ENCODE results near the gene DPEP1.

DPEP1 gene

GRCh38 chr16:89599451-89599858 is 14.0 kb upstream of the DPEP1 start:
- DNase-seq (ENCODE audit: low read depth) = no peak

DNA sequence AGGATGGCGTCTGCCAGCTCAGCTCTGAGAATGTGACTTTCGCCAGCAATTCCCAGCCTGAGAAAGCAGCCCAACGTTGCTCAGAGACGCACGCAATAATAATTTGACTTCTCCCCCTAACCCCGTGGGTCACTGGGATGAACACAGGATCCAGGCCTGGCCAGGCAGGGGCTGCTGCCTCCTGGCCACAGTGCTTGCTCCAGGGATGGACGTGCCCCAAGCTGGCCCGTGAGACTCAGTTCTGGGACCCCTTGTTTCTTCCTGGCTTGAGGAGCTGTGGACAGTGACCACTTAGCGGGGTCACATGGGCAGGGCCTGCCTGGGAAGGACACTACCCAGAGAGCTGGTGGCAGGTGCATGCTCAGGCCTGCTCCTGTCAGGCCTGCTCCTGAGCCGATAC is 13.5 kb upstream of the DPEP1 start:
- no peak for DNase-seq (ENCODE audit: low read depth)

DNA sequence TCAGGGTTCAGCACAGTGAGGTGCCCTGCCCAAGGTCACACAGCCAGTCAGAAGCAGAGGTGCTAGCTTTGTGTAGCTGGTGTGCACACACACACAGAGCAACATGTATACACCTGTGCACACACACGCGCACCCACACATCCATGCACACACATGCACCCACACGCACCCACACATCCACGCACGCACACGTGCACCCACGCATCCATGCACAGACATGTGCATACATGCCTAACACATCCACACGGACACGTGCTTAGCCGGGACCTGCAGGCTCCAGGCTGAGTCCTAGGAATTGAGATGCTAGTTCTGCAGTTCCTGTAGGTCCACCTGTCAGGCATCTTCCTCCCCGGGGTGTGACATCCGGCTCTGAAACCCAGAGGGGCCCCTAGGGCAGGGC is 13.0 kb upstream of the DPEP1 start:
- DNase-seq (ENCODE audit: low read depth) = no peak

DNA sequence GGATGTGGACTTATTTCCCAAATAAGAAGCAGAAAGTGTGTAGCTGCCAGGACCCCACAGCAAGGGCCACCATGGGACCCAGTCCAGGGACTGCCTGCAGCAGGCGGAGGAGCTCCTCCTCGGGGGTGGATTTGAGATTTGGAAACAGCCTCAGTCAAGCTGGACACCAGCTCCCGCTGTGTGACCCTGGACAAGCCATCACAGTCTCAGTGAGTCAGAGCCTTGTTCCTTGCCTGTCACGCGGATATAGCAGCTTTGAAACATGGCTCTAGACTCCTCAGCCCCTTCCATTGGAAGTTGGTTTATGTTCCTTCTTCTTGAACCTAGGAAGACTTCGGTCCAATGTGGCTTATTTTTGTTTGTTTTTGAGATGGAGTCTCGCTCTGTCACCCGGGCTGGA is 12.5 kb upstream of the DPEP1 start:
- no peak for DNase-seq (ENCODE audit: low read depth)

GRCh38 chr16:89601906-89602272 is 11.6 kb upstream of the DPEP1 start:
- DNase-seq (ENCODE audit: low read depth) = no peak

GRCh38 chr16:89602273-89602951 is 11.0 kb upstream of the DPEP1 start:
- DNase-seq (ENCODE audit: low read depth) = peak; percentile 70

- DNase-seq (ENCODE audit: low read depth) = no peak
Measured at GRCh38 chr16:89602952-89603590, 10.4 kb upstream of the DPEP1 start.

DNA sequence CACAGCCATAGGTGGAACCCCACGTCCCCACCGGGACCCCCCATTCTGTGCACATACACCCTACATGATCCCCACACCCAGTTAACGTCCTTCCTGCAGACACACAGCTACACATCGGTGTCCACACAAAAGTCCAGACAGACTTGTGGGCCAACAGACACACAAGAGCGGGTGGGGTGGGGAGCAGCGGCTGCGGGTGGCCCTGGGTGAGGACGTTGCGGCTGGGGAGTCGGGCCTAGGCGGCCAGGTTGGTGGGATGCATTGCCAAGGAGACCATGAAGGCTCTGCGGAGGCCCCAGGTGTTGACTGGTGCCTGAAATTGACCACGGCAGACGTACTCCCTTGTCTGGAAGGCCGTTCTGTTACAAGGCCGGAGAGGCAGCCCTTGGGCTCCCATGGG is 8.7 kb upstream of the DPEP1 start:
- no peak for DNase-seq (ENCODE audit: low read depth)

DNA sequence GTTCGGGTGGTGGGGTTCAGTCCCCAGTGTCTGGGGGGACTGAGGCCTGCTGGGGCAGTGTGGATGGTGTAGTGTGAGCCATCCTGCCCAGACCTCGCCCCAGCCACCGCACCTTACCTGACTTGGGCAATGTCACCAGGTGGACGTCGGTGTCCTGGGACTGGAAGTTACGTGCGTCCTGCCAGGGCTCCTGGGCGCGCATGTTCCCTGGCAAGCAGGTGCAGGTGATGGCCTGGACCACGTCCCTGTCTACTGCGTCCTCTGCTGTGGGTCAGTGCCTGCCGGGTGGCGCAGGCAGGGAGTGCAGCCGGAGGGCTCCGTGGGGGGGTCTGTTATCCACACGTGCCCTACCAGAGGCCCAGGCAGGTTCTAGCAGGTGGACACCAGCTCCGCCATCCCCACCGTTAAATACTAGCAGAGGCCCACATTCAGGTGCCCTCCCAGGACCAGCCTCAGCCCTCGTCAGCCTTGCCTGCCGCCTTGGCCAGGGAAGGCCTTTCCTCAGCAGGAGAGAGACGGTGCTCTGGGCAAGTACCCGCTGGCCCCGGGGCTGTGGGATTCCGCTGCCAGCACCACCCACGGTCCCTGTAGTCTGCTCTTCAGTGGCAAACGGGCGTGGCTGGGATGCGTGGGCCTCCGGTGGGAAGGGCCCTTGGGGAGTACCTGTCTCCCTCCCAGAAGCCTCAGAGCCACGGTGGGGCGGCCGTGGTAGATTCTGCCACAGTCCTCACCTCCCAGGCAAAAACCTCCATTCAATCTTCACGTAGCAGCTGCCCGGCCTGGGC is 8.1 kb upstream of the DPEP1 start:
- no peak for DNase-seq (ENCODE audit: low read depth)

DNA sequence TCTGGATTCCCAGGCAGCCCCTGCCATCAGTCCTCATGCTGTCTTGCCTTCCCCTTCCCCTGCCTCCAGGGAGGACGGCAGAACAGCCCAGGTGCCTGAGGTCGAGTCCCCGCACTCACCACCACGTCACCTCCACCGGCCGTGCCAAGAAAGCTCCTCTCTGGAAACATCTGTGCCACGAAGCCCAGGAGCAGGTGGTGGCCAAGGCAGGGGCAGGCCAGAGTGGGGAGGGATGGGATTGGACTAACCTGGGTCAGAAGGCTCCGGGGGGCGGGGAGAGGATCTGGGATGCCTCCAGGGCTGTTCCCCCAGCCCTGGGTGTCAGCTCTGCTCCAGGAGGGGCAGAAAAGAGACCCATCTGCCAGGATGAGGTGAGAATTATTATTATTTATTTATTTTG is 7.4 kb upstream of the DPEP1 start:
- DNase-seq (ENCODE audit: low read depth) = no peak

DNA sequence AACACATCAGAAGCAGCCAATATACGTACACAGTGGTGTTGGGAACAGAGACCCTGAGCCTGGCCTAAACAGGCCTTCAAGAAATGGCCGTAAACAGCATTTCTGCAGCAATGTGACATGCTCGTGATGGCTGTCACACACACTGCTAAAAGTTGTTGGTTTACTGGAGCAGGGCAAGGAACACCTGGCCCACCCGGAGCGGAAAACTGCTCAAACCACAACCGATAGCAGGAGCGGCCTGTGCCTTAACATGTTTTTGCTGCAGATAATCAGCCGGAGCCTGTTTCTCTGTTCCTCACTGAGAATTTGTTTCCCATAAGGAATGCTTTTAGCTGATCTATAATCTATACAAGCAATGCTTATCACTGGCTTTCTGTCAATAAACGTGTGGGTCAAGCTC is 6.0 kb upstream of the DPEP1 start:
- no peak for DNase-seq (ENCODE audit: low read depth)

DNA sequence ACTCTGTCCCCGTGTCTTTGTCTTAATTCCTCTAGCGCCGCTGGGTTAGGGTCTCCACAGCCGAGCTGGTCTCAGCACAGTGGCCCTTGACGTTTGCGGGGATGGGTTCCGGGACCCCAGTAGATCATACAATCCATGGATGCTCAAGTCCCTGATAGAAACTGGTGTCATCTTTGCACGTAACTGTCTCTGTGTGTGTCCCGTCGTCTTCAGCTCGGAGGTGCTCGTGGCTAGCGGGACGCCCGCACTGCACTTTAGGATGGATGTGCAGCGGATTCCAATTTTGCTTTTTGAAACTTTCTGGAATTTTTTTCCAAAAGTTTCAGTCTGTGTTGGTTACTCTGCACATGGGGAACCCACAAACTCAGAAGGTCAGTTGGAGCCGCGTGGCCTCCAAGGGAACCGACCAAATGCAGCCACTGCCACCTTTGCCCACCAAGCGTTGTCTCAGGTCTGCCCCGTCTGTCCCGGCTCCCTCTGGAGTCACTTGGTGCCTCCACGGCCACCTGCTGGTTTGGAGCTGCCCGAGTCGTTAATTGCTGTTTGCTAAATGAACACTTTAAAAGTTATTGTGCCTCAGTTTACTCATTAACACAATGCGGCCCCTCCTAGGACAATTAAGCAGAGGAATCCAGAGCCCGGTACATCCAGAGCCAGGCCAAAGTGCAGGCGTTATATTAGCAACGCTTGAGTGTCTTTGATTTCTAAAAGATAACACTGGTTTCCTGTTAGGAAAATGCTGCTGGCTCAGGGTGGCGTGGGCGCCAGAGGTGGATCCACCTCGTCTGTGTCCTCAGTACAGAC is 5.3 kb upstream of the DPEP1 start:
- no peak for DNase-seq (ENCODE audit: low read depth)

GRCh38 chr16:89610108-89610453 is 3.4 kb upstream of the DPEP1 start:
- no peak for DNase-seq (ENCODE audit: low read depth)

DNA sequence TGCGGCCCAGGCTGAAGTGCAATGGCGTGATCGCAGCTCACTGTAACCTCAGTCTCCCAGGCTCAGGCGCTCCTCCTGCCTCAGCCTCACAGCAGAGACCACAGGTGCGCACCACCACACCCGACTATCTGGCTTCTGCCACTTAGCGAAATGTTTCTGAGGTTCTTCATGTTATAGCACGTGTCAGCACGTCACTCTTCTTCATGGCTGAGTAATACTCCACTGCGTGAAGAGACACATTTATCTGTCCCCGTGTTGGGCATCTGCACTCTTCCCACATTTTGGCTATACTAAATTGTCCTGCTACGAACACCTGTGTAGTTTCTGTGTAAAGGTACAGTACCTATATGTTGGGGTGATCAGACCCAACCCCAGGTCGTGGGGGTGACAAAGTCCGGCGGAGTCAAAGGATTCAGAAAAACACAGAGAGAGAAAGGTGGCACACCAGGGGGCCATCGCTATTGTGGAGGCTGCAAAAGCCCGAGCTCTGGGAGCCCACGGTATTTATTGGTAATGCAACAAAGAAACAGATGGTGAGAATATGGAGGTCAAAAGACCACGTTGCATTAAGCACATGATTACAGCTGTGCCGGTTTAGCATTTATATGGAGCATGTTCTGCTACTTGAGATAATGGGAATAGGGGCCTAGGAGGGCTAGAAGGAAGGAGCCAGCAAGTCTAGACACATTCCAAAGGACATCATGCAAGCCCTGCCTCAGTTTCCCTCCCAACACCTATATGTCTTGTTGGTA is 851 bp upstream of the DPEP1 start:
- no peak for DNase-seq (ENCODE audit: low read depth)

- DNase-seq (ENCODE audit: low read depth) = no peak
Measured at GRCh38 chr16:89613954-89614459, 565 bp downstream of the DPEP1 start.

- no peak for DNase-seq (ENCODE audit: low read depth)
Measured at GRCh38 chr16:89615176-89615575, 1.7 kb downstream of the DPEP1 start.

- no peak for DNase-seq (ENCODE audit: low read depth)
Measured at GRCh38 chr16:89615596-89616090, 2.2 kb downstream of the DPEP1 start.

- DNase-seq (ENCODE audit: low read depth) = no peak
Measured at GRCh38 chr16:89616623-89617022, 3.2 kb downstream of the DPEP1 start.

- no peak for DNase-seq (ENCODE audit: low read depth)
Measured at GRCh38 chr16:89617036-89617435, 3.6 kb downstream of the DPEP1 start.

GRCh38 chr16:89618109-89618998 is 4.9 kb downstream of the DPEP1 start:
- no peak for DNase-seq (ENCODE audit: low read depth)

Measured in stimulated activated CD4-positive, alpha-beta T cell treated with anti-CD3 and anti-CD28 coated beads, Interleukin-2, amount 100 ng/mL, for 4 hours (primary cell).